GM12878 (cell line): ENCODE results near the gene LRRC45. TPM values are rescaled to one million over a fixed set of nuclear protein-coding genes. Genes with fewer than 3 reads are reported as not detected.
"Not testable (repeated sequence)": the region's sequence is repeated elsewhere in the genome, so short reads cannot be mapped to it uniquely, and the experiment has no call there.

Experiments
- ATAC-seq: fragments of 200-7000 bp; cut with Tn5 transposase; 3 replicates; pipeline ENCODE4 v1.9.1; 2020; ENCODE audit warnings: mild to moderate bottlenecking, moderate library complexity
- BruUV-seq: library from RNA; stranded (reverse); fragments of 400-500 nt; replicated peaks from 2 replicates; lab custom pipeline; 2021; lab: Mats Ljungman, UMichigan
- CTCF ChIA-PET: fragments of 300-600 bp; sonication (Branson Sonifier 250); formaldehyde crosslinking; extraction: SDS; loops from one replicate; lab custom pipeline; 2021; ENCODE audit warnings: inconsistent platforms; lab: Yijun Ruan, JAX
- POLR2A ChIA-PET: fragments of 350-600 bp; formaldehyde crosslinking; extraction: SDS; loops from one replicate; lab custom pipeline; 2021; ENCODE audit warnings: inconsistent platforms; lab: Charles Lee
- RAD21 ChIA-PET: fragments of 300-600 bp; sonication (Branson Sonifier 250); formaldehyde crosslinking; loops from one replicate; lab custom pipeline; 2023; ENCODE audit warnings: antibody characterized with exemption; ENCODE audit not compliant: unreplicated experiment; lab: Charles Lee
- SMC1A ChIA-PET: fragments of 300-600 bp; sonication (Branson Sonifier 250); formaldehyde crosslinking; loops from one replicate; lab custom pipeline; 2023; ENCODE audit not compliant: unreplicated experiment, uncharacterized antibody; lab: Charles Lee
- DNase-seq: peaks from one replicate; pipeline ENCODE4 v3.0.0-alpha.2; 2011; ENCODE audit warnings: low read depth, low spot score
- FAIRE-seq: peaks from 3 replicates; lab custom pipeline; 2011; peaks lifted over from hg19 to GRCh38; lab: Jason Lieb, UNC
- H2AFZ ChIP-seq: 2 replicates; pipeline ENCODE4 v1.6.0; 2011; ENCODE audit warnings: low read depth, low read length, control low read depth; ENCODE audit not compliant: control insufficient read depth
- H3K27ac ChIP-seq: 2 replicates; pipeline ENCODE4 v1.5.1; 2011; ENCODE audit warnings: control low read depth; ENCODE audit not compliant: control insufficient read depth, insufficient read depth
- H3K27me3 ChIP-seq, 2 experiments: replicated peaks in 1 of 2; 2 replicates each; pipeline versions ENCODE4 v1.6.0 to v1.6.1; 2011; ENCODE audit warnings: low read length in 1 of 2; ENCODE audit not compliant: control insufficient read depth in 2 of 2, insufficient read depth in 2 of 2
- H3K36me3 ChIP-seq, 2 experiments: 2 replicates each; pipeline ENCODE4 v1.5.1; 2011; ENCODE audit warnings: low read length in 1 of 2; ENCODE audit not compliant: control insufficient read depth in 2 of 2, insufficient read depth in 2 of 2
- H3K4me1 ChIP-seq: 2 replicates; pipeline ENCODE4 v1.6.1; 2011; ENCODE audit warnings: mild to moderate bottlenecking, low read length, moderate library complexity, mixed read lengths; ENCODE audit not compliant: control insufficient read depth, insufficient read depth
- H3K4me2 ChIP-seq: 2 replicates; pipeline ENCODE4 v1.6.0; 2011; ENCODE audit warnings: control low read depth; ENCODE audit not compliant: control insufficient read depth, insufficient read depth
- H3K4me3 ChIP-seq: fragments of 200-600 bp; sonication (generic); 2 replicates; pipeline ENCODE4 v1.5.1; 2016
- H3K79me2 ChIP-seq: 2 replicates; pipeline ENCODE4 v1.6.0; 2011; ENCODE audit warnings: low read length; ENCODE audit not compliant: control insufficient read depth, insufficient read depth
- H3K9ac ChIP-seq: 2 replicates; pipeline ENCODE4 v1.8.0; 2011; ENCODE audit warnings: low read length, control low read depth, mixed read lengths; ENCODE audit not compliant: control insufficient read depth, insufficient read depth
- H3K9me3 ChIP-seq: replicated peaks from 3 replicates; pipeline ENCODE4 v1.5.1; 2011; ENCODE audit warnings: mild to moderate bottlenecking, low read length; ENCODE audit not compliant: control insufficient read depth, insufficient read depth
- H4K20me1 ChIP-seq: 2 replicates; pipeline ENCODE4 v1.6.0; 2011; ENCODE audit not compliant: control insufficient read depth, insufficient read depth
- BHLHE40 ChIP-seq, 2 experiments: fragments of 450-650 bp in 1 of 2; IDR thresholded peaks; 2 replicates each; pipeline ENCODE4 v1.6.1; 2011 to 2017; ENCODE audit warnings: low read depth in 2 of 2, borderline replicate concordance in 1 of 2, improper control_type of control experiment in 1 of 2, low read length in 1 of 2, mild to moderate bottlenecking in 1 of 2
- PBX3 ChIP-seq: IDR thresholded peaks from 2 replicates; pipeline ENCODE4 v1.6.1; 2011; ENCODE audit warnings: mild to moderate bottlenecking, low read depth, low read length, moderate library complexity; ENCODE audit not compliant: insufficient replicate concordance
- RAD51 ChIP-seq: fragments of 450-650 bp; IDR thresholded peaks from 2 replicates; pipeline ENCODE4 v1.6.1; 2016; ENCODE audit warnings: moderate library complexity, mild to moderate bottlenecking, inconsistent platforms
- SPI1 ChIP-seq: IDR thresholded peaks from 2 replicates; pipeline ENCODE4 v1.6.1; 2011; ENCODE audit warnings: low read depth, mild to moderate bottlenecking, low read length, moderate library complexity, borderline replicate concordance; ENCODE audit not compliant: insufficient read depth
- WGBS: methylation state at CpG from one replicate; pipeline ENCODE4 v1.1.6; 2016; ENCODE audit warnings: low lambda C conversion rate; ENCODE audit not compliant: insufficient replicate concordance, insufficient coverage; ENCODE audit errors: missing lambda C conversion rate; 5-methylcytosine and 5-hydroxymethylcytosine counted together
- in situ Hi-C: fragments of 300-500 bp; cut with MboI; formaldehyde crosslinking; loops from 9 replicates; pipeline ENCODE4 v1.14.3; 2018; ENCODE audit warnings: mixed read lengths
- intact Hi-C: fragments of 100-400 bp; cut with micrococcal nuclease; formaldehyde crosslinking; loops from one replicate; pipeline ENCODE4 v1.14.2; 2022; ENCODE audit not compliant: unreplicated experiment
- polyA plus RNA-seq, 11 experiments: library from polyadenylated mRNA; depleted of rRNA in 4 of 11; unstranded in 6 of 11; stranded (reverse) in 5 of 11; fragments of >200 nt; fragmentation: Nextera tagmentation in 4 of 11; fragmentation: Illumina TruSeq in 1 of 11; extraction: Ambion mirVana in 4 of 11; extraction: Trizol in 1 of 11; gene quantifications; 1 replicate in 1 of 11; 2 replicates in 10 of 11; pipeline versions ENCODE4 v1.2.1 to v1.2.3, GENCODE V29; 2011 to 2016; ENCODE audit warnings: inconsistent platforms in 2 of 11, missing spikeins in 2 of 11, low read depth in 1 of 11
- total RNA-seq, 4 experiments: library from RNA; depleted of rRNA in 3 of 4; stranded (reverse); fragments of >200 nt in 3 of 4; fragmentation: Illumina TruSeq in 1 of 4; extraction: Trizol in 1 of 4; gene quantifications; 2 replicates each; pipeline versions ENCODE4 v1.2.1 to v1.2.3, GENCODE V29; 2013 to 2021
- TF ChIP-seq, protein P1 (sequence below): fragments of 450-650 bp; IDR thresholded peaks from 2 replicates; pipeline ENCODE4 v1.6.1; 2016; ENCODE audit warnings: mild to moderate bottlenecking
- TF ChIP-seq, protein P2 (sequence below): IDR thresholded peaks from 2 replicates; pipeline ENCODE4 v1.6.1; 2011; ENCODE audit warnings: borderline replicate concordance, low read depth, mild to moderate bottlenecking, moderate library complexity, mixed read lengths, low read length; ENCODE audit not compliant: insufficient read depth; ENCODE audit errors: extremely low read length

Gene LRRC45
- total and polyA plus RNA-seq, 10 of the 15 experiments (the other 5 are each of a cell fraction or from before 2014, with no cell fraction given), result 0.03 to 27.7 (median 10.4) TPM

GRCh38 chr17:82038796-82039409 lies 15.8 kb downstream of the LRRC45 start:
- DNase-seq, H3K4me2 ChIP-seq, H3K9ac ChIP-seq, H3K36me3 ChIP-seq, H3K9me3 ChIP-seq, FAIRE-seq, H3K79me2 ChIP-seq, H3K27ac ChIP-seq, H3K4me3 ChIP-seq, H3K27me3 ChIP-seq, H4K20me1 ChIP-seq, BruUV-seq, ATAC-seq, H2AFZ ChIP-seq, POLR2A ChIA-PET: not testable (repeated sequence)
- WGBS, result 68% methylated on average over 16 of the region's 16 CpGs
- intact Hi-C loops (loop anchor here (5.0 kb wide), 1 partner anchor 58 kb away; the partner anchor contains the start of gene FASN), in situ Hi-C loops (loop anchor here (5.0 kb wide), 1 partner anchor 118 kb away; no protein-coding TSS in a partner anchor)
- RAD21 ChIA-PET, result interaction anchor here (2.4 kb wide), 1 partner anchor 16 kb away, joined by 13 read pairs; the partner anchor contains the start of genes CENPX and LRRC45
- CTCF ChIA-PET, result interaction anchor here (1.4 to 1.9 kb wide), 2 partner anchors 12 to 17 kb away, joined by 3 to 30 read pairs; partner anchors contain the start of genes CENPX and LRRC45
- peaks cover 10% of the 10 kb centered on the region for H3K4me1 ChIP-seq
- SMC1A ChIA-PET, result interaction anchor here (0.7 to 1.4 kb wide), 2 partner anchors 43 to 71 kb away, joined by 4 to 7 read pairs; no protein-coding TSS in a partner anchor
- TF ChIP-seq, protein P1, sequence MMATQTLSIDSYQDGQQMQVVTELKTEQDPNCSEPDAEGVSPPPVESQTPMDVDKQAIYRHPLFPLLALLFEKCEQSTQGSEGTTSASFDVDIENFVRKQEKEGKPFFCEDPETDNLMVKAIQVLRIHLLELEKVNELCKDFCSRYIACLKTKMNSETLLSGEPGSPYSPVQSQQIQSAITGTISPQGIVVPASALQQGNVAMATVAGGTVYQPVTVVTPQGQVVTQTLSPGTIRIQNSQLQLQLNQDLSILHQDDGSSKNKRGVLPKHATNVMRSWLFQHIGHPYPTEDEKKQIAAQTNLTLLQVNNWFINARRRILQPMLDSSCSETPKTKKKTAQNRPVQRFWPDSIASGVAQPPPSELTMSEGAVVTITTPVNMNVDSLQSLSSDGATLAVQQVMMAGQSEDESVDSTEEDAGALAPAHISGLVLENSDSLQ, result peak; percentile 85
- peak in 1 of 2 experiments; percentile 76; a peak in 2 of 4 replicates for TF ChIP-seq BHLHE40 (IDR thresholded peaks at IDR 0.05; ENCODE audit: borderline replicate concordance in 1 of 2, low read depth in 2 of 2, low read length in 1 of 2)
- TF ChIP-seq, protein P2, sequence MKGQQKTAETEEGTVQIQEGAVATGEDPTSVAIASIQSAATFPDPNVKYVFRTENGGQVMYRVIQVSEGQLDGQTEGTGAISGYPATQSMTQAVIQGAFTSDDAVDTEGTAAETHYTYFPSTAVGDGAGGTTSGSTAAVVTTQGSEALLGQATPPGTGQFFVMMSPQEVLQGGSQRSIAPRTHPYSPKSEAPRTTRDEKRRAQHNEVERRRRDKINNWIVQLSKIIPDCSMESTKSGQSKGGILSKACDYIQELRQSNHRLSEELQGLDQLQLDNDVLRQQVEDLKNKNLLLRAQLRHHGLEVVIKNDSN, result peak; percentile 25
- peak; percentile 22; the same call in 1 of the 2 replicates for TF ChIP-seq SPI1
- TF ChIP-seq RAD51, result peak; percentile 97
- peak; percentile 71 for TF ChIP-seq PBX3
